Subcutaneous abdominal adipose tissue (tissue), 5 donors: ENCODE measurements around the gene CKMT1B.
"Not testable (repeated sequence)": the region's sequence is repeated elsewhere in the genome, so short reads cannot be mapped to it uniquely, and the experiment has no call there.

Experiments used
- H3K27ac ChIP-seq: one replicate; pipeline ENCODE4 v1.7.0; 2013; ENCODE audit warnings: low read depth, mild to moderate bottlenecking, inconsistent platforms, low read length, moderate library complexity
- H3K27me3 ChIP-seq, 5 donors: one replicate each; pipeline ENCODE4 v1.7.0; 2013; ENCODE audit warnings: low read length in 5 of 5, inconsistent platforms in 1 of 5; ENCODE audit not compliant: control insufficient read depth in 5 of 5, insufficient read depth in 4 of 5
- H3K36me3 ChIP-seq, 5 donors: one replicate each; pipeline ENCODE4 v1.7.0; 2013; ENCODE audit warnings: low read length in 5 of 5; ENCODE audit not compliant: control insufficient read depth in 5 of 5, insufficient read depth in 5 of 5
- H3K4me1 ChIP-seq, 5 donors: one replicate each; pipeline ENCODE4 v1.7.0; 2013; ENCODE audit warnings: low read length in 5 of 5, mild to moderate bottlenecking in 3 of 5, moderate library complexity in 1 of 5; ENCODE audit not compliant: control insufficient read depth in 5 of 5, insufficient read depth in 5 of 5
- H3K4me3 ChIP-seq, 5 donors: one replicate each; pipeline ENCODE4 v1.7.0; 2013; ENCODE audit warnings: low read length in 5 of 5, low read depth in 1 of 5
- H3K9ac ChIP-seq, 5 donors: one replicate each; pipeline ENCODE4 v1.7.0; 2013; ENCODE audit warnings: low read length in 5 of 5, mild to moderate bottlenecking in 4 of 5, moderate library complexity in 3 of 5
- H3K9me3 ChIP-seq, 5 donors: one replicate each; pipeline ENCODE4 v1.7.0; 2013; ENCODE audit warnings: low read length in 5 of 5; ENCODE audit not compliant: control insufficient read depth in 5 of 5
- donor health status: healthy.
- donor health status: healthy.
- donor health status: healthy.
- donor health status: healthy.
- donor health status: healthy.

The CKMT1B gene

GRCh38 chr15:43574607-43575006 lies 19.2 kb upstream of the CKMT1B start:
- H3K27me3 ChIP-seq, H3K4me1 ChIP-seq, H3K9me3 ChIP-seq, H3K4me3 ChIP-seq, H3K27ac ChIP-seq, H3K36me3 ChIP-seq, H3K9ac ChIP-seq: not testable (repeated sequence)

DNA sequence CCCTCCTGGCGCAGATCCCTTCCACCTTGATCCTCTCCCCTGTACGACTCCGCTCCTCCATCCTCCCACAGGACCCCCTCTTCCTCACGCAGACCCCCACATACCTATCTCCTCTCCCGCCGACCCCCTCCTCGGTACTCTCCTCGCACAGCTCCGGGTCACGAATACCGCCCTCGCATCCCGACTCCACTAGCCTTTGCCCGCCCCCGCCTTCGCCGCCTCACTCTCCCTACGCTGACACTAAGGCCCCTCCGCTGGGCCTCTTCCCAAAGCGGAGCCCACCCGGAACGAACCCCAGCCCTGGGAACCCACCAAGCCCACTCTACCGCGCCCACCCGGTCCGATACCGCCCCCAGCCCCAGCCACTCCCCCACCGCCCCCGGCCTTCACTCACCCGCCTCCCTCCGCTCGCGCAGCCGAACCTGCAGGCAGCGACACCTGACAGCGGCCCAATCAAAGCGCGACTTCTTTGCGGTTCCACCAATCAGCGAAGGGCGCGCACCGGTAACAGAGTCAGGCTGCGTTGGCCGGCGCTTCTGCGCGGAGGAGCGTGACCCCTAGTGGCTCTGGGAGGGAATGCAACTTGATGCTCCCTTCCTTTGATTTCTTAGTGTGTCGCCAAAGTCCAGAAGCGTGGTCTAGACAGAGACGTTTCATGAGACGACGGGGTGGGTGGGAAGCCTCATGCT lies 3.9 kb upstream of the CKMT1B start, which contains the start of gene PPIP5K1:
PPIP5K1 (minus strand) TSS at position 431 of the 689 bp plus-strand sequence. CDS start 5,704 bp downstream, outside the sequence.
- H3K4me1 ChIP-seq, H3K4me3 ChIP-seq, H3K36me3 ChIP-seq, H3K27me3 ChIP-seq, H3K27ac ChIP-seq, H3K9ac ChIP-seq, H3K9me3 ChIP-seq: not testable (repeated sequence)

- H3K27me3 ChIP-seq, H3K9ac ChIP-seq, H3K27ac ChIP-seq, H3K9me3 ChIP-seq, H3K36me3 ChIP-seq, H3K4me3 ChIP-seq, H3K4me1 ChIP-seq: not testable (repeated sequence)
Observed at GRCh38 chr15:43592841-43593240, 986 bp upstream of the CKMT1B start.

GRCh38 chr15:43599131-43599530 lies 5.3 kb downstream of the CKMT1B start:
- H3K9me3 ChIP-seq, H3K4me1 ChIP-seq: not testable (repeated sequence)

DNA sequence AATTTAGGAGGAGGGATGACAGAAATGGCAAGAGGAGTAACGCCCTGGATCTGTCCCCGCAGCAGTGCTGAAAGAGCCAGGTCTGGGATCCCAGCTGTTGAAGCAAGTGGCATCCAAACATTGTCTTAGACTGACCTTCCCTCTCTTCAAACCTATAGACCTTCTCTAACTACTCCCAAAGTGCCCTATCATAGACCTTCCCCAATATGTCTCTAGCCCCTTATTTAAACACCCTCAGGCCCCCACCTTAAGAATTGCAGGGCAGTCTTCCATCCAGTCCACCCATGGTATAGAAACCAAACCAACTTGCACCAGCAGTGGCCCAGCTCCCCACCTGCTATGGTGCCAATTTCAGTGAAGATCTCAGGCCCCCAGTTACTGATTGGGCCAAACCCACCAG lies 6.4 kb downstream of the CKMT1B start:
- H3K27me3 ChIP-seq, H3K36me3 ChIP-seq, H3K4me1 ChIP-seq, H3K27ac ChIP-seq, H3K9ac ChIP-seq, H3K9me3 ChIP-seq, H3K4me3 ChIP-seq: not testable (repeated sequence)

More at GRCh38 chr15:43599131-43599530, 5.3 kb downstream of the CKMT1B start:
- H3K36me3 ChIP-seq, H3K4me3 ChIP-seq, H3K27ac ChIP-seq, H3K9ac ChIP-seq, H3K27me3 ChIP-seq: not testable (repeated sequence)

- H3K4me3 ChIP-seq, H3K4me1 ChIP-seq, H3K36me3 ChIP-seq, H3K9ac ChIP-seq, H3K27ac ChIP-seq, H3K9me3 ChIP-seq, H3K27me3 ChIP-seq: not testable (repeated sequence)
Observed at GRCh38 chr15:43602233-43602632, 8.4 kb downstream of the CKMT1B start.

- not testable (repeated sequence) for H3K36me3 ChIP-seq, H3K9me3 ChIP-seq, H3K9ac ChIP-seq, H3K27ac ChIP-seq, H3K4me1 ChIP-seq, H3K4me3 ChIP-seq, H3K27me3 ChIP-seq
Observed at GRCh38 chr15:43617750-43618149, 23.9 kb downstream of the CKMT1B start.

- H3K36me3 ChIP-seq, H3K27ac ChIP-seq, H3K4me3 ChIP-seq, H3K9ac ChIP-seq, H3K9me3 ChIP-seq, H3K27me3 ChIP-seq, H3K4me1 ChIP-seq: not testable (repeated sequence)
Observed at GRCh38 chr15:43618700-43619099, 24.9 kb downstream of the CKMT1B start, which contains the start of gene STRC. STRC (minus strand) TSS chr15:43618800; CDS start chr15:43618722, 78 bp downstream.

DNA sequence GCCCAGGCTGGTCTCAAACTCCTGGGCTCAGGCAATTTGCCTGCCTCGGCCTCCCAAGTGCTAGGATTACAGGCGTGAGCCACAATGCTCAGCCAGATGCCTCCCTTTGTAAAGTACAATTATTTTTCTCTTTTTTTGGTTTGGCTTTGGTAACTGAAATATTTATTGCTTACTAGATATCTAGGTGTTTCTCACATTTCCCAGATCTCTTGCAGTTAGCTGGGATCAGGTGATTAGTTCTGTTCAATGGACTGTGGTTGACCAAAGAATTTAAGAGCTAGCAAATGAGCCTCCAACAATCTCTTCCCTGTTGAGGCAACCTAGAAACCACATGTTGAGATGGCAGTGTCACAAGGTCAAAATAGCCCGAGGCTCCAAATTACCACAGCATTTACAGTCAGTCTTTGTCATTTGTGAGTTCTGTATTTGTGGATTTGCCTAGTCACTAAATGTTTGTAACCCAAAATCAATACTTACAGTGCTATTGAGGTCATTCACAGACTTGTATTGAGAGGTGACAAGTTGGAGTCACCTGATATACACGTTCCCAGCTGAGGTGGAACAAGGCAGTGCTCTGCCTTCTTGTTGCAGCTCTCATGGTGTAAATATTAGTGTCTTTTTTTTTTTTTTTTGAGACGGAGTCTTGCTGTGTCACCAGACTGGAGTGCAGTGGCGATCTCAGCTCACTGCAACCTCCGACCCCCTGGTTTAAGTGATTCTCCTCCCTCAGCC lies 28.4 kb downstream of the CKMT1B start:
- H3K27me3 ChIP-seq, H3K36me3 ChIP-seq, H3K27ac ChIP-seq, H3K4me3 ChIP-seq, H3K9ac ChIP-seq, H3K9me3 ChIP-seq, H3K4me1 ChIP-seq: not testable (repeated sequence)

- Histone ChIP-seq H3K27ac (no peak overlapping the region), H3K27me3 (no peaks in the 10 kb centered on the region), H3K4me1 (no peaks in the 10 kb centered on the region), H3K9me3 (no peaks in the 10 kb centered on the region), H3K36me3 (no peaks in the 10 kb centered on the region), H3K9ac (no peak overlapping the region), H3K4me3 (no peak overlapping the region)
Observed at GRCh38 chr15:43625106-43625505, 31.3 kb downstream of the CKMT1B start.
